GM12891 (cell line): ENCODE measurements around the gene ECHDC3.

Experiments
- PAX5 ChIP-seq: IDR thresholded peaks from 2 replicates; pipeline ENCODE4 v1.6.1; 2011; ENCODE audit warnings: low read length, moderate library complexity, mild to moderate bottlenecking; ENCODE audit not compliant: insufficient read depth, severe bottlenecking
- POLR2A ChIP-seq: IDR thresholded peaks from 2 replicates; pipeline ENCODE4 v1.6.1; 2011; ENCODE audit warnings: low read depth, low read length, control low read depth
- POLR2AphosphoS5 ChIP-seq: IDR thresholded peaks from 2 replicates; pipeline ENCODE4 v1.6.1; 2011; ENCODE audit warnings: low read depth, low read length, control low read depth
- POU2F2 ChIP-seq: IDR thresholded peaks from 2 replicates; pipeline ENCODE4 v1.6.1; 2011; ENCODE audit warnings: low read depth, mild to moderate bottlenecking, control low read depth, low read length, moderate library complexity
- SPI1 ChIP-seq: IDR thresholded peaks from 2 replicates; pipeline ENCODE4 v1.6.1; 2011; ENCODE audit warnings: low read depth, low read length, control low read depth
- TAF1 ChIP-seq: IDR thresholded peaks from 2 replicates; pipeline ENCODE4 v1.6.1; 2011; ENCODE audit warnings: low read depth, low read length, control low read depth

GRCh38 chr10:11758527-11759236, 16.5 kb downstream of the ECHDC3 start:
- no peak for TF ChIP-seq POLR2A
- no peak for TF ChIP-seq POLR2AphosphoS5
- no peak for TF ChIP-seq SPI1
- no peak for TF ChIP-seq TAF1
- TF ChIP-seq POU2F2 = no peak
- TF ChIP-seq PAX5 = no peak
